ENCODE data around the gene PDAP1. TPM values are rescaled to one million over a fixed set of nuclear protein-coding genes. Genes with fewer than 3 reads are reported as not detected.
A peak's percentile ranks its signal among the peaks of the same experiment; 100 is the strongest.

Gene PDAP1
- polyA plus RNA-seq, 1 experiment = 62.0 TPM

DNA sequence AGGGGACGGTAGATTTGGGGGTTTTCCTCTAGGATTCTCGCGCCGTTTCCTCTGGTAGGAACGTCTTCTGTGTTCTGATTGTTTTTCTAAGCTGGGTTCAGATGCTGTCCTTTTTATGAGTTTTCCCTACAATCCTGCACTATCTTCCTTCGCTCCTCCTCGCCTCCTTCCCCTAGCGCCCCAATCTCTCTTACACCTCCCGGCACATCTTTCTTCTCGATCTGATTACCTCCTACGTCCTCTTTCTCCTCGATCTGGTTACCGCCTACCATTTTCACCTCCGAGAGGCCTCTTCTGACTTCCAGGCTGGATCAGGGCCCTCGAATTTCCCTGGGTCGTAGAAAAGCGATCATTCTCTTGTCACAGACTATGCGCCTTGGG is 785 bp upstream of the PDAP1 start:
- POLR2A ChIA-PET = interaction anchor here (0.6 to 1.0 kb wide), 3 partner anchors 29 to 692 kb away, joined by 3 read pairs; partner anchors contain the start of genes MCM7 and PTCD1
- DNase-seq (ENCODE audit: low read depth) = no peak
- Histone ChIP-seq H3K4me3 (ENCODE audit: low read depth, low read length) (peak overlapping the region; percentile 67), H3K27me3 (ENCODE audit: control insufficient read depth, insufficient read depth, low read length) (no peaks in the 10 kb centered on the region), H3K36me3 (ENCODE audit: control insufficient read depth, insufficient read depth, low read length) (peaks cover 16% of the 10 kb centered on the region)
- CTCF ChIA-PET = interaction anchor here (0.5 to 1.4 kb wide), 5 partner anchors 11 to 676 kb away, joined by 3 to 6 read pairs (median 4); no protein-coding TSS in a partner anchor
- TF ChIP-seq, protein P1, sequence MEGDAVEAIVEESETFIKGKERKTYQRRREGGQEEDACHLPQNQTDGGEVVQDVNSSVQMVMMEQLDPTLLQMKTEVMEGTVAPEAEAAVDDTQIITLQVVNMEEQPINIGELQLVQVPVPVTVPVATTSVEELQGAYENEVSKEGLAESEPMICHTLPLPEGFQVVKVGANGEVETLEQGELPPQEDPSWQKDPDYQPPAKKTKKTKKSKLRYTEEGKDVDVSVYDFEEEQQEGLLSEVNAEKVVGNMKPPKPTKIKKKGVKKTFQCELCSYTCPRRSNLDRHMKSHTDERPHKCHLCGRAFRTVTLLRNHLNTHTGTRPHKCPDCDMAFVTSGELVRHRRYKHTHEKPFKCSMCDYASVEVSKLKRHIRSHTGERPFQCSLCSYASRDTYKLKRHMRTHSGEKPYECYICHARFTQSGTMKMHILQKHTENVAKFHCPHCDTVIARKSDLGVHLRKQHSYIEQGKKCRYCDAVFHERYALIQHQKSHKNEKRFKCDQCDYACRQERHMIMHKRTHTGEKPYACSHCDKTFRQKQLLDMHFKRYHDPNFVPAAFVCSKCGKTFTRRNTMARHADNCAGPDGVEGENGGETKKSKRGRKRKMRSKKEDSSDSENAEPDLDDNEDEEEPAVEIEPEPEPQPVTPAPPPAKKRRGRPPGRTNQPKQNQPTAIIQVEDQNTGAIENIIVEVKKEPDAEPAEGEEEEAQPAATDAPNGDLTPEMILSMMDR (IDR thresholded peaks at IDR 0.05; ENCODE audit: insufficient read depth, low read depth, low read length) = no peak

DNA sequence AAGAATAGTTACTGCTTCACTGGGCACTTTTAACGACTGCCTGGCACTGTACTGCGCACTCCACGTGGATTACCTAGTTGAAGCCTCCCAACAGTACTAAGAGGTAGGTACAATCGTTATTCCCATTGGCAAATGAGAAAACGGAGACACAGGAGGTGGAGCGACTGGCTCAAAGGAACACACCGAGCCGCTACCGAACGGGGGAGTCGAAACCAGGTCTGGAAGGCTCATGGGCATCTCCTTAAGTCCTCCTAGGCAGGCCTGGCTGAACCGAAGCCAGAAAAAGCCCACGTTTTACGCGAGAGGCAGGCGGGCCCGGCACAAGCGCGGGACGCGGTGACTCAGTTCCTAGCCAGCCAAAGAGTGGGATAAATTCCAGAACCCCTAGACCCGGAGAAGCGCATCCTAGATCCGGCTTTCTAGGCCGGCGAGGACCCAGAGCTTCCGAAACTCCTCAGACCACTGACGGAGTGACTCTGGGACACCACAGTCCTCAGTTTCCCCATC is 472 bp downstream of the PDAP1 start:
- TF ChIP-seq, protein P1 (IDR thresholded peaks at IDR 0.05; ENCODE audit: insufficient read depth, low read depth, low read length) = no peak
- CTCF ChIA-PET = interaction anchor here (1.2 to 1.4 kb wide), 4 partner anchors 15 to 100 kb away, joined by 3 to 6 read pairs (median 4); no protein-coding TSS in a partner anchor
- peak; percentile 28 for DNase-seq (ENCODE audit: low read depth)

DNA sequence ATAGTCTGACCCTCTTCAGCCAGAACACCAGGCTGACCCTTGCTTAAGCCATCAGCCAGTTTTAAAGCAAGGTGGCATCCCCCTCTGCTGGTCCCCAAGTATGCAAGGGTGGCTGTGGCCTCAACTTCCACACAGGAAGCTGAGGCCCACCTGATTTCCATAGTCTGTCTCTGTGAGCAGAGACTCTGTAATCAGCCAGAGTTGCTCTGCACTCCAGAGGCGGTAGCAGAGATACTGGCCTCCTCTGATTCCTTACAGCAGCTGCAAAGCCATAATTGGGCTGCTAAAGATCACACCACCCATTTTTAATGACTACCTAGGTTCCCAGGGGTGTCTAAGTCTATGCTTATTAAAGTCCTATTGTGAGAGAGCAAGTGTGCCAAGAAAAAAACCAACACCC is 1.8 kb downstream of the PDAP1 start:
- CTCF ChIA-PET = interaction anchor here (1.0 to 1.3 kb wide), 2 partner anchors 13 to 34 kb away, joined by 3 to 4 read pairs; no protein-coding TSS in a partner anchor
- DNase-seq (ENCODE audit: low read depth) = no peak
- Histone ChIP-seq H3K4me3 (ENCODE audit: low read depth, low read length) (no peak overlapping the region), H3K27me3 (ENCODE audit: control insufficient read depth, insufficient read depth, low read length) (no peaks in the 10 kb centered on the region), H3K36me3 (ENCODE audit: control insufficient read depth, insufficient read depth, low read length) (peaks cover 17% of the 10 kb centered on the region)
- TF ChIP-seq, protein P1 (IDR thresholded peaks at IDR 0.05; ENCODE audit: insufficient read depth, low read depth, low read length) = no peak
- POLR2A ChIA-PET = no interaction called here

More for the DNA sequence above, 472 bp downstream of the PDAP1 start:
- Histone ChIP-seq H3K36me3 (ENCODE audit: control insufficient read depth, insufficient read depth, low read length) (peaks cover 15% of the 10 kb centered on the region), H3K27me3 (ENCODE audit: control insufficient read depth, insufficient read depth, low read length) (no peaks in the 10 kb centered on the region), H3K4me3 (ENCODE audit: low read depth, low read length) (peak overlapping the region; percentile 67)
- POLR2A ChIA-PET = no interaction called here

GRCh38 chr7:99404977-99405320 is 3.4 kb downstream of the PDAP1 start:
- POLR2A ChIA-PET = interaction anchor here (0.6 kb wide), 1 partner anchor 11 kb away, joined by 4 read pairs; no protein-coding TSS in a partner anchor
- H3K27me3 ChIP-seq (ENCODE audit: control insufficient read depth, insufficient read depth, low read length) = no peaks in the 10 kb centered on the region
- H3K36me3 ChIP-seq (ENCODE audit: control insufficient read depth, insufficient read depth, low read length) = peaks cover 17% of the 10 kb centered on the region
- no peak overlapping the region for H3K4me3 ChIP-seq (ENCODE audit: low read depth, low read length)
- no peak for DNase-seq (ENCODE audit: low read depth)
- TF ChIP-seq, protein P1 (IDR thresholded peaks at IDR 0.05; ENCODE audit: insufficient read depth, low read depth, low read length) = no peak
- CTCF ChIA-PET = no interaction called here

DNA sequence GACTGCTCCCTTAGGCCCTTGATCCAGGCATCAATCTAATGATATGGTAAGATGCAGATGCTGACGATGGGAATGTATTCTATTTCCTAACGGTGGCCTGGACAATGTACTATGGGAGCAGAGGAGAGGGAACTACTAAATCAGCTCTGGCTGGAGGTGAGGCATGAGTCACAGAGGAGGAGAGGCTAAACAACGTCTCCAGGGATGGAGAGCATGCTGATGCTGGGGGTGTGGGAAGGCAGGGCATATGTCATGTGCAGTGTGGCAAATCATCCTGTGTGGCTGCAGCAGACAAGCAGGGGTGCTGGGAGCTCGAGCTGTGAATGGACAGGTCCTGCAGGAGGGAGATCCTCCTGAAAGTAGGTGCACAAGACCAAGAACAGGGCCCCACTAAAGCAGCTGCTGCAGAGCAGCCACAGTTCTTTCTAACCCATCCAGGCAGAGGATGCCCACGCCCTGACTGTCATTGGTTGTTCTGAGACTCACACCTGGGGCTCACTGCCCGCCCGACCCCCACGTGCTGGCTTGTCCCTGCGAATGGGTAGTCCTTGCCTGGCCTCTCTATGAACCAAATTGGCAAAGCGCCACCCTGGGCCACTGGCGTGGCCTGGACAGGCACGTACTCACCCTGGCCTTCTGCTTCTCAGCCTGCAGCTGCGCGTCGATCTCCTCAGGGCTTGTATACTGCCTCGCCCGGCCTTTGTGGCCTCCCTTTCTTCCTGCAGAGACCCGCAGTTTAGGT is 4.0 kb downstream of the PDAP1 start:
- Histone ChIP-seq H3K36me3 (ENCODE audit: control insufficient read depth, insufficient read depth, low read length) (peaks cover 23% of the 10 kb centered on the region), H3K4me3 (ENCODE audit: low read depth, low read length) (no peak overlapping the region), H3K27me3 (ENCODE audit: control insufficient read depth, insufficient read depth, low read length) (no peaks in the 10 kb centered on the region)
- CTCF ChIA-PET = interaction anchor here (2.2 kb wide), 1 partner anchor 12 kb away, joined by 7 read pairs; no protein-coding TSS in a partner anchor
- TF ChIP-seq, protein P1 (IDR thresholded peaks at IDR 0.05; ENCODE audit: insufficient read depth, low read depth, low read length) = no peak
- POLR2A ChIA-PET = no interaction called here
- no peak for DNase-seq (ENCODE audit: low read depth)
